Gastrocnemius medialis (tissue), 4 donors: ENCODE data around the gene KRTAP5-7.

ENCODE experiments used
- CTCF ChIP-seq, 5 experiments: fragments of 450-650 bp in 3 of 5; fragments of 200-600 bp in 2 of 5; sonication (generic) in 2 of 5; IDR thresholded peaks in 4 of 5; conservative IDR thresholded peaks in 1 of 5; 1 replicate in 4 of 5; 2 replicates in 1 of 5; pipeline ENCODE4 v1.5.1; 2016 to 2019; ENCODE audit warnings: antibody characterized with exemption in 5 of 5, mild to moderate bottlenecking in 3 of 5, moderate library complexity in 3 of 5
- POLR2A ChIP-seq, 2 donors: fragments of 450-650 bp; IDR thresholded peaks; one replicate each; pipeline ENCODE4 v1.6.1; 2017; ENCODE audit warnings: antibody characterized with exemption in 2 of 2, mild to moderate bottlenecking in 2 of 2, moderate library complexity in 2 of 2

- TF ChIP-seq CTCF (IDR thresholded peaks at IDR 0.05 in 4 of 5, conservative IDR thresholded peaks at IDR 0.05 in 1 of 5) (no peak), POLR2A (IDR thresholded peaks at IDR 0.05) (no peak)
Observed at GRCh38 chr11:71551711-71552110, 24.6 kb downstream of the KRTAP5-7 start.
